Subcutaneous preadipocyte (primary cell): ENCODE results near the gene P4HB. TPM values are rescaled to one million over a fixed set of nuclear protein-coding genes. Genes with fewer than 3 reads are reported as not detected.

Source experiments
- total RNA-seq: library from RNA; depleted of rRNA; stranded (reverse); fragments of >200 nt; gene quantifications from 2 replicates; pipeline ENCODE4 v1.2.3, GENCODE V29; 2012

P4HB gene
- total RNA-seq, result 794 and 796 TPM in 2 replicates

DNA sequence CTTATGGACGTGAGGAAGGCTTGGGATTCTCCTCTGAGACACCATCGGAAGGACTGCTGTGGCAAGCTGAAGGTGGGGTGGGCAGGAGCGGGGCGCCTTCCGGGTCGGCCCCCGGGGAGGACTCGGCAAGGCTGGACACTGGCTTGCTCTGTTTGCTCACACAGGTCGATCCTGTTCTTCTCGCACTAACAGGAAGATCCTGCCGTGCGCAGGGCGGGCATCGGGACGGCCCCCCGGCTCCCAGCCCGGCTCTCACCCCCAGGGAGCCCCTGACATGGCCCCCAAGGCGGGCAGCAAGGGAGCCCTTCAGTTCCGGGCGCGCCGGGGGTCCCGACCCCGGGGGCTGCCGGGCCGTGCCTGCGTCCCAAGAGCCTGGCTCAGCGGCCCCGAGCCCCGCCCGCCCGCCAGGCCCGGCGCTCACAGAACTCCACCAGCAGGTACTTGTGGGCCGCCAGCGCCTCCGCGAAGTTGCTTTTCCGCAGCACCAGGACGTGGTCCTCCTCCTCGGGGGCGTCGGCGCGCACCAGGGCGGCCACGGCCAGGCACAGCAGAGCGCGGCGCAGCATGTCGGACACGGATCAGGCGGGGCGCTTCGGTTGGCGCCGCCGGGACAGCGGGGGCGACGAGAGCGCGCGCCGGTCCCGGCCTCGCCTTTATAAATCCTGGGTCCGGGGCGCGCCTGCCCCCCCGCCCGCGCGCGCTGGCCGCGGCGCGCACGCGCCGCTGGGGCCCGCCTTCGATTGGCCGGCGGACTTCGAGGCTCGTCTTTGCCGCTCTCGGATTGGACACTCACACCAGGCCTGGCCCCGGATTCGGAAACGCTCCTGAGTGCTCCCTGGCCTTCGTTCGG is at the start of gene P4HB:
P4HB (minus strand) TSS at position 630 of the 850 bp plus-strand sequence; CDS start at position 566, 64 bp downstream.

DNA sequence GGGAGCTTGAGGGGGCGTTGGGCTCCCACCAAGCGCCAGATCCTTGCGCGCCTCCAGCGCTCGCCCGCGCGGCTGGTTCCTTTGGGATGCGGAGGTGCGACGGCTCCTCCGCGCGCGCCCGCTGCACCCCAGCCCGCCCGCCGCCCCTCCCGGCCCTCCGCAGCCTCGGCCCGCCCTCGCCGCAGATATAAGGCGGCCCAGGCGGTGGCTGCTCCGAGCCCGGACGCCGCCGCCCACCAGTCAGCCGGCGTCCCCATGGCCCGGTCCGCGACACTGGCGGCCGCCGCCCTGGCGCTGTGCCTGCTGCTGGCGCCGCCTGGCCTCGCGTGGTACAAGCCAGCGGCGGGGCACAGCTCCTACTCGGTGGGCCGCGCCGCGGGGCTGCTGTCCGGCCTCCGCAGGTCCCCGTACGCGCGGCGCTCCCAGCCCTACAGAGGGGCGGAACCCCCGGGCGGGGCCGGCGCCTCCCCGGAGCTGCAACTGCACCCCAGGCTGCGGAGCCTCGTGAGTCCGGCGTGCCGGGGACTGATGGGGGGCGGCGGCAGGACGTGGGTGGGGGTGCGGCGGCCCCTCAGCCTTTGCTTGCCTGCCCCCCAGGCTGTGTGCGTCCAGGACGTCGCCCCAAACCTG is 41.8 kb upstream of the P4HB start, which contains the start of gene NPB:
NPB (plus strand) TSS at position 216 of the 630 bp plus-strand sequence; CDS start at position 256, 40 bp downstream.

DNA sequence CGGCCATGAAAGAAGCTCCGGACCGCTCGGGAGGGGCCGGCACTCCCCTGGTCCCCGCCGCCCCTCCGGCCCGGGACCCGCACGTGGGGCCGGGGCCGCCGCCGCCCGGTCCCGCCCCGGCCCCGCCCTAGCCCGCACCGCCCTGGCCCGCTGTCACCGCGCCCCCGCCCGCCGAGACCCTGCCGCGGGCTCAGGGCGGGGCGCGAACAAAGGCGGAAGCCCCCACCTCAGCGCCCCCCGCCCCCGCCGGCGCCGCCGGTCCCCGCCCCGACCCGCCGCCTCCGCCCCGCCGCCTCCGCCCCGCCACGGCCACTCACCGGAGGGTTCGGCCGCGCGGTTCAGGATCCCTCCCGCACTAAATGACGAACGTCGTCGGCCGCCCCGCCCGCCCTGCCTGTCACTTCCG is 10.6 kb upstream of the P4HB start, which contains the start of gene ARHGDIA:
ARHGDIA (minus strand) TSS at position 357 of the 406 bp plus-strand sequence. CDS start 1,407 bp downstream, outside the sequence.

DNA sequence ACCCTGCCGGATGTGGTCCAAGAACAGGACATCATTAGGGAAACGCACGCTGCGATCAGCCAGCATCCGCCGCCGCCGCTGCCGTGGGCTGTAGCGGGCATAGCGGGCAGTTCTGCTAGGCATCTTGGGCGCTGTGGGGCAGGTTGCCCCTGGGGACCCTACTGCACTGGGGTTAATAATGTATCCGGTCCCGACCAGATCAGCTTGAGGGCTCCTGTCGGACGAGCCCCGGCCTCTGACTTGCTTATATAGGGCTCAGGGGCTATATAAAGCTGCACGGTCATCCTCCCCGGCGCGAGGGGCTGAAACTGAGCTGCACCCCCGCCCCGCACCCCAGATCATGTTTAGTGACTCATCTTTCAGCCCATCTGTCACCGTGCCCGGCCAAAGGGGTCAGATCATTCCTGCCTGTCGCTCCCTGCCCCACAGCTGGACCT is 25.5 kb downstream of the P4HB start, which contains the start of gene PPP1R27:
PPP1R27 (minus strand) TSS at position 220 of the 437 bp plus-strand sequence; CDS start at position 123, 97 bp downstream.

DNA sequence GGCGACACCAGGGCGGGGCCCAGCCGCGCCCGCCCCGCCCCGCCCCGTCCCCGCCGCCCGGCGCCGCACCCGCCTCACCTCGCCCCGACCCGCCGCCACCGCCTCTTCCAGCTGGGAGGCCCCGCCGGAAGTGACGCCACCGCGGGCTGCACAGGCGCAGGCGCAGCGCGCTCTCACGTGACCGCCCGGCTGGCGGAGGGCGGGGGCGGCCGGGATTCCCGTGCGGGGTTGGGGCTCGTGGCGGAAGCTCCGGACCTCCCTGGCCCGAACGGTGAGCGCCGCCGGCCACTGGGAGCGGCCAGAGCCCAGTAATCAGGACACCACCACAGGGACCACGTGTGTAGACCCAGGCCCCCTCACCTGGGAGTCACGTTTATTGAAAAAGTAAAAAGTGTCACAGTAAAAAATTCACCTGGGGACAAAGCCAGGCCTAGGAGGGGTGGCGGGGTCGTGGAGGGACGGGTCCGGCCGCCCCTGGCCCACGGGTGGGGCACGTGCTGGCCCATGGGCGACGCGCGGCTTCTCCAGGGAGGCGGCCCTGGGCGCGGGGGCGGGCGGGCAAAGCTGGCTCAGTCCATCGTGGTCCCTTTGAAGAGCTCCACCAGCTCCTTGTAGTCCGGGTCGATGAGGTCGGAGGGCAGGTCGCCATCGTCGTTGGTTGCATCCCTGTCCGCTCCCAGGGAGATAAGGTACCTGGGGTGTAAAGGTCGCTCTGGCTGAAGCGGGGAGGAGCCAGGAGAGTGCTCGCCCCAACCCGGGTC is 27.0 kb downstream of the P4HB start, which contains the start of gene MCRIP1:
MCRIP1 (minus strand) TSS at position 132 of the 761 bp plus-strand sequence. CDS start 8,785 bp downstream, outside the sequence.

DNA sequence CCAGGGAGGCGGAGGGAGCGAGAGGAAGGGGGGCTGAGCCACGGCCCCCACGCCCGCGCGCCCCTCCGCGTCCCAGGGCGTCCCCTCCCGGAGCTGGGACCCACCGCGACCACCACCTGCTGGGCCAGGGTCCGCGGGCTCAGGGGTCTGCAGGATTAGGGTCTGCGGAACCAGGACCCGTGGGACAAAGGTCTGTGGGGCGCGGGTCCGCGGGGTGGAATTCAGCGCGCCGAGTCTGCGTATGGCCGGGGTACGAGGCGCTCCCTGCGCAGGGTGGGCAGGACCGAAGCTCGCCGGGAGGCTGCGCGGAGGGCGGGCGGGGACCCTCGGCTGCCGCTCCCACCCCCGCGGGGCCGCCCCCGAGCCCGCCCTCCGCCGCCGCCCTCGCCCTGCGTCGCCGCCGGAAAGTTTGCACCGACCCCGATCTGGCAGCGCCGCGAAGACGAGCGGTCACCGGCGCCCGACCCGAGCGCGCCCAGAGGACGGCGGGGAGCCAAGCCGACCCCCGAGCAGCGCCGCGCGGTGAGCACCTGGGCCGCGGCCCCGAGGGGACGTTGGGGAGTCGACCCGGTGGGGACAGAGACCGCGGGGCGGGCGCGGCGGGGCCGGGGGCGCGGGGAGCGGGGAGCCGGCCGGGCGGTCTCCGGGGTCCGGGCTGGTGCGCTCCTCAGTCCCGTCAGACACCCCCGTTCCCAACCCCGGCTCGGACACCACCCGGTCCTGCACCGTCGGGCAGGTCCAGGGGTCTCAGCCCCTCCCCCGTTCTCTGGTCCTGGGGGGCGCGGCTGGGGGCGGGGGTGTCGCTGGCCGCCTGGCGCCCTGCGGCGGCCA is 56.4 kb downstream of the P4HB start, which contains the start of gene GCGR:
GCGR (plus strand) TSS at position 423 of the 831 bp plus-strand sequence. CDS start 4,869 bp downstream, outside the sequence.

Other genes with a start within 250 kb of the P4HB start
- gene NPLOC4, start 223.4 kb downstream of the P4HB start, total RNA-seq, result 73.1 and 88.4 TPM in 2 replicates
- 1.4 and 1.8 TPM in 2 replicates for gene TSPAN10, start 223.3 kb downstream of the P4HB start, total RNA-seq
- gene PDE6G, start 204.0 kb downstream of the P4HB start, total RNA-seq, result not detected in 2 replicates
- gene OXLD1, start 193.9 kb downstream of the P4HB start, total RNA-seq, result 29.7 and 30.5 TPM in 2 replicates
- gene CCDC137, start 193.8 kb downstream of the P4HB start, total RNA-seq, result 5.9 and 13.9 TPM in 2 replicates
- gene ARL16, start 176.7 kb downstream of the P4HB start, total RNA-seq, result 19.1 and 26.8 TPM in 2 replicates
- 107 and 119 TPM in 2 replicates for gene HGS, start 176.5 kb downstream of the P4HB start, total RNA-seq
- 18.0 and 23.1 TPM in 2 replicates for gene MRPL12, start 157.2 kb downstream of the P4HB start, total RNA-seq
- gene SLC25A10, start 148.3 kb downstream of the P4HB start, total RNA-seq, result 18.4 and 24.0 TPM in 2 replicates
- not detected in 2 replicates for gene GCGR, start 56.4 kb downstream of the P4HB start, total RNA-seq
- gene MCRIP1, start 27.2 kb downstream of the P4HB start, total RNA-seq, result 63.1 and 87.8 TPM in 2 replicates
- not detected in 2 replicates for gene PPP1R27, start 25.5 kb downstream of the P4HB start, total RNA-seq
- gene ARHGDIA, start 10.8 kb upstream of the P4HB start, total RNA-seq, result 158 and 179 TPM in 2 replicates
- 145 and 149 TPM in 2 replicates for gene ALYREF, start 31.1 kb upstream of the P4HB start, total RNA-seq
- gene ANAPC11, start 31.2 kb upstream of the P4HB start, total RNA-seq, result 110 and 193 TPM in 2 replicates
- gene NPB, start 41.7 kb upstream of the P4HB start, total RNA-seq, result under 0.01 TPM in 2 replicates
- 51.1 and 75.5 TPM in 2 replicates for gene PCYT2, start 50.9 kb upstream of the P4HB start, total RNA-seq
- gene SIRT7, start 57.6 kb upstream of the P4HB start, total RNA-seq, result 17.6 and 22.1 TPM in 2 replicates
- gene MAFG, start 67.2 kb upstream of the P4HB start, total RNA-seq, result 10.3 and 13.9 TPM in 2 replicates
- 33.8 and 43.7 TPM in 2 replicates for gene PYCR1, start 76.8 kb upstream of the P4HB start, total RNA-seq
- not detected in 2 replicates for gene MYADML2, start 86.7 kb upstream of the P4HB start, total RNA-seq
- gene NOTUM, start 100.7 kb upstream of the P4HB start, total RNA-seq, result not detected in 2 replicates
- gene ASPSCR1, start 117.1 kb upstream of the P4HB start, total RNA-seq, result 23.1 and 25.8 TPM in 2 replicates
- gene CENPX, start 162.3 kb upstream of the P4HB start, total RNA-seq, result 43.0 and 46.9 TPM in 2 replicates
- 16.2 and 16.9 TPM in 2 replicates for gene LRRC45, start 162.8 kb upstream of the P4HB start, total RNA-seq
- gene RAC3, start 171.1 kb upstream of the P4HB start, total RNA-seq, result 7.8 and 16.2 TPM in 2 replicates
- 47.7 and 62.1 TPM in 2 replicates for gene DCXR, start 177.2 kb upstream of the P4HB start, total RNA-seq
- gene RFNG, start 191.3 kb upstream of the P4HB start, total RNA-seq, result 29.8 and 38.5 TPM in 2 replicates
- gene GPS1, start 191.4 kb upstream of the P4HB start, total RNA-seq, result 105 and 113 TPM in 2 replicates
- 56.2 and 74.1 TPM in 2 replicates for gene DUS1L, start 205.3 kb upstream of the P4HB start, total RNA-seq
- 231 and 392 TPM in 2 replicates for gene FASN, start 237.7 kb upstream of the P4HB start, total RNA-seq